H9 (cell line): ENCODE measurements around the gene NPDC1. TPM values are rescaled to one million over a fixed set of nuclear protein-coding genes. Genes with fewer than 3 reads are reported as not detected.

Source experiments
- DNase-seq: peaks from one replicate; pipeline ENCODE4 v3.0.0-alpha.2; 2017
- H2AFZ ChIP-seq: one replicate; pipeline ENCODE4 v1.6.1; 2013; ENCODE audit warnings: mild to moderate bottlenecking, low read length, control low read depth, moderate library complexity
- H2AK5ac ChIP-seq: 2 replicates; pipeline ENCODE4 v1.6.1; 2013; ENCODE audit warnings: low read length, control low read depth, mixed read lengths; ENCODE audit not compliant: insufficient read length
- H2BK120ac ChIP-seq: one replicate; pipeline ENCODE4 v1.6.1; 2013; ENCODE audit warnings: low read depth, mild to moderate bottlenecking, low read length, control low read depth, inconsistent platforms; ENCODE audit not compliant: poor library complexity, severe bottlenecking
- H2BK12ac ChIP-seq: 2 replicates; pipeline ENCODE4 v1.6.1; 2013; ENCODE audit warnings: low read length, control low read depth, mixed read lengths, low read depth; ENCODE audit not compliant: insufficient read length
- H2BK15ac ChIP-seq: 2 replicates; pipeline ENCODE4 v1.6.1; 2013; ENCODE audit warnings: low read depth, low read length, control low read depth
- H2BK20ac ChIP-seq: one replicate; pipeline ENCODE4 v1.6.1; 2013; ENCODE audit warnings: low read depth, mild to moderate bottlenecking, low read length, control low read depth, inconsistent platforms; ENCODE audit not compliant: poor library complexity, severe bottlenecking
- H2BK5ac ChIP-seq: 2 replicates; pipeline ENCODE4 v1.6.1; 2013; ENCODE audit warnings: low read length, control low read depth, mixed read lengths; ENCODE audit not compliant: insufficient read length
- H3K14ac ChIP-seq: 2 replicates; pipeline ENCODE4 v1.6.1; 2013; ENCODE audit warnings: low read length, control low read depth; ENCODE audit not compliant: insufficient read depth
- H3K18ac ChIP-seq: 2 replicates; pipeline ENCODE4 v1.6.1; 2013; ENCODE audit warnings: low read depth, mild to moderate bottlenecking, mixed read lengths, low read length, control low read depth; ENCODE audit not compliant: insufficient read length
- H3K23ac ChIP-seq: 2 replicates; pipeline ENCODE4 v1.6.1; 2013; ENCODE audit warnings: low read length, control low read depth, mixed read lengths, low read depth; ENCODE audit not compliant: insufficient read length
- H3K23me2 ChIP-seq: 2 replicates; pipeline ENCODE4 v1.6.1; 2013; ENCODE audit warnings: low read depth, mild to moderate bottlenecking, mixed read lengths, low read length, control low read depth; ENCODE audit not compliant: insufficient read length, poor library complexity, severe bottlenecking
- H3K27ac ChIP-seq: 2 replicates; pipeline ENCODE4 v1.5.1; 2013; ENCODE audit warnings: low read length, control low read depth, mixed read lengths, low read depth; ENCODE audit not compliant: insufficient read length
- H3K27me3 ChIP-seq: 2 replicates; pipeline ENCODE4 v1.6.1; 2013; ENCODE audit warnings: low read length, control low read depth, inconsistent platforms; ENCODE audit not compliant: insufficient read depth
- H3K4ac ChIP-seq: 2 replicates; pipeline ENCODE4 v1.6.1; 2013; ENCODE audit warnings: low read depth, mild to moderate bottlenecking, control low read depth, inconsistent platforms, low read length, moderate library complexity
- H3K4me1 ChIP-seq: 2 replicates; pipeline ENCODE4 v1.6.1; 2013; ENCODE audit warnings: low read length, control low read depth, inconsistent platforms; ENCODE audit not compliant: insufficient read depth
- H3K4me2 ChIP-seq: 2 replicates; pipeline ENCODE4 v1.6.1; 2013; ENCODE audit warnings: low read length, control low read depth, mixed read lengths; ENCODE audit not compliant: insufficient read length, insufficient read depth
- H3K56ac ChIP-seq: 2 replicates; pipeline ENCODE4 v1.6.1; 2013; ENCODE audit warnings: low read depth, mild to moderate bottlenecking, mixed read lengths, low read length, control low read depth; ENCODE audit not compliant: insufficient read length
- H3K79me1 ChIP-seq: 2 replicates; pipeline ENCODE4 v1.6.1; 2013; ENCODE audit warnings: low read depth, mild to moderate bottlenecking, moderate library complexity, low read length, control low read depth, inconsistent platforms; ENCODE audit not compliant: insufficient read depth, poor library complexity, severe bottlenecking
- H3K79me2 ChIP-seq: 2 replicates; pipeline ENCODE4 v1.6.1; 2013; ENCODE audit warnings: low read length, control low read depth, inconsistent platforms; ENCODE audit not compliant: insufficient read depth
- H3K9ac ChIP-seq: 2 replicates; pipeline ENCODE4 v1.6.1; 2013; ENCODE audit warnings: low read length, control low read depth, mixed read lengths; ENCODE audit not compliant: insufficient read length; ENCODE audit errors: extremely low read depth
- H3K9me3 ChIP-seq: one replicate; pipeline ENCODE4 v1.6.1; 2013; ENCODE audit warnings: low read depth, low read length, inconsistent platforms; ENCODE audit not compliant: control insufficient read depth
- H3T11ph ChIP-seq: one replicate; pipeline ENCODE4 v1.6.1; 2013; ENCODE audit warnings: mild to moderate bottlenecking, low read length, control low read depth, inconsistent platforms
- H4K20me1 ChIP-seq: one replicate; pipeline ENCODE4 v1.6.1; 2013; ENCODE audit not compliant: control insufficient read depth, insufficient read length, insufficient read depth
- H4K5ac ChIP-seq: 2 replicates; pipeline ENCODE4 v1.6.1; 2013; ENCODE audit warnings: low read depth, mild to moderate bottlenecking, mixed read lengths, low read length, control low read depth; ENCODE audit not compliant: insufficient read length
- H4K8ac ChIP-seq: replicated peaks from 2 replicates; pipeline ENCODE4 v1.6.1; 2013; ENCODE audit warnings: low read length, control low read depth, mixed read lengths, low read depth; ENCODE audit not compliant: insufficient read length
- H4K91ac ChIP-seq: 2 replicates; pipeline ENCODE4 v1.6.1; 2013; ENCODE audit warnings: low read depth, mild to moderate bottlenecking, moderate library complexity, mixed read lengths, low read length, control low read depth; ENCODE audit not compliant: insufficient read length
- H3K27ac Mint-ChIP-seq, 3 experiments: 2 replicates in 2 of 3; 3 replicates in 1 of 3; pipeline ENCODE4 v1.8.0; 2020 to 2021; ENCODE audit warnings: mixed read lengths in 3 of 3, mild to moderate bottlenecking in 1 of 3, moderate library complexity in 1 of 3
- H3K27me3 Mint-ChIP-seq: 2 replicates; pipeline ENCODE4 v1.8.0; 2021; ENCODE audit warnings: low read depth, mild to moderate bottlenecking, moderate library complexity, mixed read lengths
- H3K36me3 Mint-ChIP-seq, 3 experiments: 2 replicates in 2 of 3; 3 replicates in 1 of 3; pipeline ENCODE4 v1.8.0; 2020 to 2021; ENCODE audit warnings: low read depth in 3 of 3, mixed read lengths in 3 of 3; ENCODE audit not compliant: insufficient read depth in 1 of 3
- H3K4me1 Mint-ChIP-seq, 2 experiments: 2 replicates each; pipeline ENCODE4 v1.8.0; 2020; ENCODE audit warnings: mixed read lengths in 2 of 2
- H3K4me3 Mint-ChIP-seq, 2 experiments: 2 replicates in 1 of 2; 3 replicates in 1 of 2; pipeline ENCODE4 v1.8.0; 2020 to 2021; ENCODE audit warnings: mild to moderate bottlenecking in 2 of 2, mixed read lengths in 2 of 2, moderate library complexity in 1 of 2
- H3K9me3 Mint-ChIP-seq, 2 experiments: 2 replicates in 1 of 2; 3 replicates in 1 of 2; pipeline ENCODE4 v1.8.0; 2020; ENCODE audit warnings: mild to moderate bottlenecking in 2 of 2, mixed read lengths in 2 of 2, moderate library complexity in 1 of 2
- WGBS: extraction: QIAGEN DNeasy Blood & Tissue Kit; methylation state at CpG from one replicate; pipeline ENCODE4 v1.1.7; 2013; ENCODE audit warnings: missing lambda C conversion rate, low lambda C conversion rate, mixed read lengths; ENCODE audit not compliant: insufficient read length; ENCODE audit errors: extremely low coverage; 5-methylcytosine and 5-hydroxymethylcytosine counted together
- total RNA-seq: library from RNA; stranded (reverse); gene quantifications from 2 replicates; pipeline ENCODE4 v1.2.1, GENCODE V29; 2021
- TF ChIP-seq, protein P1 (sequence below): fragments of 200-600 bp; sonication (generic); conservative IDR thresholded peaks from 3 replicates; pipeline ENCODE4 v1.8.0; 2021; ENCODE audit warnings: antibody characterized with exemption, mild to moderate bottlenecking

NPDC1 gene
- total RNA-seq, 1 experiment from 2014 or later = 57.6 TPM

GRCh38 chr9:137030538-137031527 lies 15.1 kb downstream of the NPDC1 start:
- WGBS = no CpG with 5 or more reads among the region's 65 CpGs

More at GRCh38 chr9:137030538-137031527, 15.1 kb downstream of the NPDC1 start:
- Histone ChIP-seq H3K4ac (no peak overlapping the region), H3K27ac (no peak overlapping the region), H3K79me2 (no peaks in the 10 kb centered on the region), H3K79me1 (no peaks in the 10 kb centered on the region), H3K56ac (no peak overlapping the region), H3K9ac (no peak overlapping the region), H3K9me3 (no peaks in the 10 kb centered on the region), H3K4me2 (no peak overlapping the region), H2AK5ac (no peak overlapping the region), H3K27me3 (no peaks in the 10 kb centered on the region), H2BK12ac (no peak overlapping the region), H3K4me1 (no peaks in the 10 kb centered on the region), H3K18ac (no peak overlapping the region), H4K5ac (no peak overlapping the region), H4K91ac (no peak overlapping the region), H2BK15ac (no peak overlapping the region), H3K23ac (no peak overlapping the region), H4K8ac (no peak overlapping the region), H3T11ph (no peak overlapping the region), H2AFZ (no peak overlapping the region), H4K20me1 (peaks cover 2% of the 10 kb centered on the region), H2BK20ac (no peak overlapping the region), H2BK120ac (no peak overlapping the region), H2BK5ac (no peak overlapping the region), H3K23me2 (peaks cover 9% of the 10 kb centered on the region), H3K14ac (no peak overlapping the region; the same call in 1 of the 2 replicates)
- DNase-seq = no peak
- H3K4me3 Mint-ChIP-seq = no peak overlapping the region
- H3K27me3 Mint-ChIP-seq = peaks cover 41% of the 10 kb centered on the region
- peaks cover 0 to 8% of the 10 kb centered on the region in 2 experiments; a peak in 2 of 4 replicates for H3K4me1 Mint-ChIP-seq
- H3K27ac Mint-ChIP-seq = no peak overlapping the region
- H3K9me3 Mint-ChIP-seq = no peaks in the 10 kb centered on the region
- H3K36me3 Mint-ChIP-seq = no peaks in the 10 kb centered on the region
- TF ChIP-seq, protein P1, sequence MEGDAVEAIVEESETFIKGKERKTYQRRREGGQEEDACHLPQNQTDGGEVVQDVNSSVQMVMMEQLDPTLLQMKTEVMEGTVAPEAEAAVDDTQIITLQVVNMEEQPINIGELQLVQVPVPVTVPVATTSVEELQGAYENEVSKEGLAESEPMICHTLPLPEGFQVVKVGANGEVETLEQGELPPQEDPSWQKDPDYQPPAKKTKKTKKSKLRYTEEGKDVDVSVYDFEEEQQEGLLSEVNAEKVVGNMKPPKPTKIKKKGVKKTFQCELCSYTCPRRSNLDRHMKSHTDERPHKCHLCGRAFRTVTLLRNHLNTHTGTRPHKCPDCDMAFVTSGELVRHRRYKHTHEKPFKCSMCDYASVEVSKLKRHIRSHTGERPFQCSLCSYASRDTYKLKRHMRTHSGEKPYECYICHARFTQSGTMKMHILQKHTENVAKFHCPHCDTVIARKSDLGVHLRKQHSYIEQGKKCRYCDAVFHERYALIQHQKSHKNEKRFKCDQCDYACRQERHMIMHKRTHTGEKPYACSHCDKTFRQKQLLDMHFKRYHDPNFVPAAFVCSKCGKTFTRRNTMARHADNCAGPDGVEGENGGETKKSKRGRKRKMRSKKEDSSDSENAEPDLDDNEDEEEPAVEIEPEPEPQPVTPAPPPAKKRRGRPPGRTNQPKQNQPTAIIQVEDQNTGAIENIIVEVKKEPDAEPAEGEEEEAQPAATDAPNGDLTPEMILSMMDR = no peak
